Upper lobe of left lung (tissue), 4 donors: Measurements from ENCODE around the gene ATP1A2.

ENCODE experiments used
- CTCF ChIP-seq, 6 experiments: fragments of 450-650 bp in 4 of 6; fragments of 200-600 bp in 2 of 6; sonication (generic) in 2 of 6; IDR thresholded peaks; one replicate each; pipeline ENCODE4 v1.5.1; 2016 to 2019; ENCODE audit warnings: antibody characterized with exemption in 6 of 6
- POLR2A ChIP-seq, 4 donors: fragments of 450-650 bp; IDR thresholded peaks; one replicate each; pipeline ENCODE4 v1.5.1; 2016 to 2017; ENCODE audit warnings: antibody characterized with exemption in 4 of 4, mild to moderate bottlenecking in 2 of 4

GRCh38 chr1:160089883-160090282 lies 25.7 kb upstream of the ATP1A2 start:
- no peak for TF ChIP-seq CTCF (IDR thresholded peaks at IDR 0.05)
- TF ChIP-seq POLR2A (IDR thresholded peaks at IDR 0.05): no peak
